ENCODE measurements around the gene CT45A3. TPM values are rescaled to one million over a fixed set of nuclear protein-coding genes. Genes with fewer than 3 reads are reported as not detected.
"Not testable (repeated sequence)": the region's sequence is repeated elsewhere in the genome, so short reads cannot be mapped to it uniquely, and the experiment has no call there.

The CT45A3 gene, protein sequence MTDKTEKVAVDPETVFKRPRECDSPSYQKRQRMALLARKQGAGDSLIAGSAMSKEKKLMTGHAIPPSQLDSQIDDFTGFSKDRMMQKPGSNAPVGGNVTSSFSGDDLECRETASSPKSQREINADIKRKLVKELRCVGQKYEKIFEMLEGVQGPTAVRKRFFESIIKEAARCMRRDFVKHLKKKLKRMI
- total RNA-seq = not detected in 2 replicates
- polyA plus RNA-seq (2012) = not detected

- not testable (repeated sequence) for DNase-seq (ENCODE audit: low read depth)
Observed at GRCh38 chrX:135768091-135768490, at the start of gene CT45A3. CT45A3 (minus strand) TSS chrX:135768191; CDS start chrX:135764444, 3,747 bp downstream.

- not testable (repeated sequence) for DNase-seq (ENCODE audit: low read depth)
Observed at GRCh38 chrX:135802687-135803086, 34.7 kb upstream of the CT45A3 start, which contains the start of gene CT45A6. CT45A6 (minus strand) TSS chrX:135802787; CDS start chrX:135798993, 3,794 bp downstream.

DNA sequence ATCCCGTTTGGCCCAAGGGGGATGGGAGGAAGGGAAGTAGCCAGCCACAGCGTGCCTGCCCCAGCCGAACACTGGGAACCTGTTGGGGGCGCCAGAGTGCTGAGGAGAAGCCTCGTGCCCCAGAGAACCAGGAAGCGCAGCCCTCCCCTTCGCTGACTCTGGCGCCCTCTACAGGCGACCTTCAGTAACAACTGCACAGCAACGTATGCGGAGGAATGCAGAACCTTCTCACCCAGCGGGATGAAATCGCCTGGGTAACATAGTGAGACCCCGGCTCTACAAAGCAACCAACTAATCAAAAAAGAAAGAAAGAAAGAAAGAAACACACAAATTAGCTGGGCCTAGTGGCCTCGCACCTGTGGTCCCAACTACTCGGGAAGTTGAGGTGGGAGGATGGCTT is 17.4 kb upstream of the CT45A3 start, which contains the start of gene CT45A5:
TSS of gene CT45A5 (minus strand) at position 101 of the 400 bp plus-strand sequence. CDS start 3,774 bp downstream, outside the sequence.
- not testable (repeated sequence) for DNase-seq (ENCODE audit: low read depth)

GRCh38 chrX:135744739-135745138 is 23.3 kb downstream of the CT45A3 start:
- DNase-seq (ENCODE audit: low read depth) = not testable (repeated sequence)

- DNase-seq (ENCODE audit: low read depth) = no peak
Observed at GRCh38 chrX:135741192-135741715, 26.7 kb downstream of the CT45A3 start.

GRCh38 chrX:135740681-135741149 is 27.3 kb downstream of the CT45A3 start:
- DNase-seq (ENCODE audit: low read depth) = peak; percentile 20

- peak; percentile 16 for DNase-seq (ENCODE audit: low read depth)
Observed at GRCh38 chrX:135737366-135738071, 30.5 kb downstream of the CT45A3 start.

DNA sequence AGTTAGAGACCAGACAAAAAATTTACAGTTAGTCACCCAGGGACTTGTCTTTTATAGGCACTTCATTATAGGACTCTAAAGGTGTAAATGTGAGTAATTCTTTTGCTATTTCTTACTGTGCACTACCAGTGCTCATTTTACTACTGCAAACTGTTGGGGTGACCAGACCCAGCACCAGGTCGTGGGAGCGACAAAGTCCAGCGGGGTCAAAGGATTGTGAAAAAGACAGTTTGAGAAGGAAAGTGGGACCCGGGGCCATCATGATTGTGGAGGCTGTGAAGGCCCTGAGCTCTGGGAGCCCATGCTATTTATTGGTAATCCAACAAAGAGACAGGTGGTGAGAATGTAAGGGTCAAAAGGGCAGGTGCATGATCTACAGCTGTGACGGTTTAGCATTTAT is 33.3 kb downstream of the CT45A3 start:
- not testable (repeated sequence) for DNase-seq (ENCODE audit: low read depth)

- DNase-seq (ENCODE audit: low read depth) = no peak
Observed at GRCh38 chrX:135713795-135714194, 54.2 kb downstream of the CT45A3 start.

DNA sequence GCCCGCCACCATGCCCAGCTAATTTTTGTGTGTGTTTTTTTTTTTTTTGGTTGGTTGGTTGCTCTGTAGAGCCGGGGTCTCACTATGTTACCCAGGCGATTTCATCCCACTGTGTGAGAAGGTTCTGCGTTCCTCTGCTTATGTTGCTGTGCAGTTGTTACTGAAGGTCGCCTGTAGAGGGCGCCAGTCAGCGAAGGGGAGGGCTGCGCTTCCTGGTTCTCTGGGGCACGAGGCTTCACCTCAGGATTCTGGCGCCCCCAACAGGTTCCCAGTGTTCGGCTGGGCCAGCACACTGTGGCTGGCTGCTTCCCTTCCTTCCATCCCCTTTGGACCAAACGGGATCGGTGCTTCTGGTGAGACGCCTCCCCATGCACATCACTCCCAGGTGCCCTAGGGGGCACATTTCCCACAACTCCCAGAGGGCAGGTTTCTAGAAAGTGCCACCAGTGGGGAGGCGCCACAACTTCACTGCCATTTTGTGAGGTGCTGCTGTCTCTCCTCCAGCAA is 54.8 kb downstream of the CT45A3 start, which contains the start of gene CT45A1:
TSS of gene CT45A1 (plus strand) at position 457 of the 507 bp plus-strand sequence. CDS start 5,302 bp downstream, outside the sequence.
- DNase-seq (ENCODE audit: low read depth) = not testable (repeated sequence)

Other genes with a start within 250 kb of the CT45A3 start
- 5.0 and 6.8 TPM in 2 replicates for gene INTS6L, start 247.5 kb downstream of the CT45A3 start, total RNA-seq
- gene CT45A1, start 54.6 kb downstream of the CT45A3 start, total RNA-seq = not detected in 2 replicates
- gene CT45A5, start 17.3 kb upstream of the CT45A3 start, total RNA-seq = not detected in 2 replicates
- not detected in 2 replicates for gene CT45A6, start 34.6 kb upstream of the CT45A3 start, total RNA-seq
- not detected in 2 replicates for gene CT45A2, start 51.8 kb upstream of the CT45A3 start, total RNA-seq
- not detected in 2 replicates for gene CT45A7, start 69.1 kb upstream of the CT45A3 start, total RNA-seq
- not detected in 2 replicates for gene CT45A8, start 86.3 kb upstream of the CT45A3 start, total RNA-seq
- not detected in 2 replicates for gene CT45A9, start 103.6 kb upstream of the CT45A3 start, total RNA-seq
- gene CT45A10, start 125.3 kb upstream of the CT45A3 start, total RNA-seq = not detected in 2 replicates
- gene SAGE1, start 125.5 kb upstream of the CT45A3 start, total RNA-seq = not detected in 2 replicates
- 26.7 and 31.6 TPM in 2 replicates for gene MMGT1, start 205.8 kb upstream of the CT45A3 start, total RNA-seq
- gene SLC9A6, start 217.2 kb upstream of the CT45A3 start, total RNA-seq = 14.9 and 20.1 TPM in 2 replicates